Raji (cell line): ENCODE results near the gene ZFYVE28.

Experiments
- POLR2A ChIP-seq: IDR thresholded peaks from 2 replicates; pipeline ENCODE4 v1.6.1; 2011; ENCODE audit warnings: low read depth, low read length, control low read depth; ENCODE audit not compliant: insufficient read depth

ZFYVE28 gene

GRCh38 chr4:2411786-2412510 is 6.5 kb downstream of the ZFYVE28 start:
- TF ChIP-seq POLR2A: no peak

- no peak for TF ChIP-seq POLR2A
Measured at GRCh38 chr4:2409381-2409783, 9.1 kb downstream of the ZFYVE28 start.

- no peak for TF ChIP-seq POLR2A
Measured at GRCh38 chr4:2408976-2409375, 9.5 kb downstream of the ZFYVE28 start.

- TF ChIP-seq POLR2A: no peak
Measured at GRCh38 chr4:2408401-2408958, 10.0 kb downstream of the ZFYVE28 start.

- no peak for TF ChIP-seq POLR2A
Measured at GRCh38 chr4:2407991-2408342, 10.5 kb downstream of the ZFYVE28 start.

- no peak for TF ChIP-seq POLR2A
Measured at GRCh38 chr4:2406920-2407319, 11.5 kb downstream of the ZFYVE28 start.

GRCh38 chr4:2406406-2406805 is 12.0 kb downstream of the ZFYVE28 start:
- no peak for TF ChIP-seq POLR2A

GRCh38 chr4:2402941-2403340 is 15.5 kb downstream of the ZFYVE28 start:
- TF ChIP-seq POLR2A: no peak

GRCh38 chr4:2402048-2402842 is 16.2 kb downstream of the ZFYVE28 start:
- TF ChIP-seq POLR2A: no peak

GRCh38 chr4:2401610-2401983 is 16.8 kb downstream of the ZFYVE28 start:
- no peak for TF ChIP-seq POLR2A

GRCh38 chr4:2400841-2401609 is 17.4 kb downstream of the ZFYVE28 start:
- TF ChIP-seq POLR2A: no peak

- TF ChIP-seq POLR2A: no peak
Measured at GRCh38 chr4:2399631-2400190, 18.7 kb downstream of the ZFYVE28 start.

GRCh38 chr4:2399216-2399615 is 19.2 kb downstream of the ZFYVE28 start:
- TF ChIP-seq POLR2A: no peak

GRCh38 chr4:2397596-2398379 is 20.7 kb downstream of the ZFYVE28 start:
- no peak for TF ChIP-seq POLR2A
